Testis (tissue), 2 donors: ENCODE data around the gene SPAG5.

Source experiments
- POLR2A ChIP-seq: fragments of 450-650 bp; IDR thresholded peaks from one replicate; pipeline ENCODE4 v1.6.1; 2017; ENCODE audit warnings: antibody characterized with exemption, mild to moderate bottlenecking, moderate library complexity
- TF ChIP-seq, protein P1 (sequence below), 3 experiments: fragments of 450-650 bp in 2 of 3; fragments of 200-600 bp in 1 of 3; sonication (generic) in 1 of 3; IDR thresholded peaks; one replicate each; pipeline ENCODE4 v1.5.1; 2016 to 2019; ENCODE audit warnings: antibody characterized with exemption in 3 of 3, mild to moderate bottlenecking in 2 of 3, moderate library complexity in 1 of 3

DNA sequence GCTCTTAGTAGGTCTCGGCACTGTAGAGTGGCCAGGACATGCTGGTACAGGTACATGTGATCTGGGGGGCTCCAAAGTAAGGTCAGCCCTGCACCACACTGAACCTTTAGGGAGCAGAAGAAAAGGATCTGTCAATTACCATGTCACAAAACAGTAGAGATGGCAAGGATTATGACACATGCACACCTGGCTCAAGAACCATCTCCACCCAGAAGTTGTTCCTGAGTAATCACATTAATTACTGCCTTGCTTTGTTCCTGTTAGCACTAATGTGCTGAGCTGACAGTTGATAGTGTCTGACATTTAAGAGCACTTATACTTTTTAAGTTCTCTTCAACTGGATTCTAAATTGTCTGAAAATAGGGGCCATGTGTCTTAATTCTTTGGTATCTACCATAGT lies 36.7 kb upstream of the SPAG5 start:
- TF ChIP-seq, protein P1, sequence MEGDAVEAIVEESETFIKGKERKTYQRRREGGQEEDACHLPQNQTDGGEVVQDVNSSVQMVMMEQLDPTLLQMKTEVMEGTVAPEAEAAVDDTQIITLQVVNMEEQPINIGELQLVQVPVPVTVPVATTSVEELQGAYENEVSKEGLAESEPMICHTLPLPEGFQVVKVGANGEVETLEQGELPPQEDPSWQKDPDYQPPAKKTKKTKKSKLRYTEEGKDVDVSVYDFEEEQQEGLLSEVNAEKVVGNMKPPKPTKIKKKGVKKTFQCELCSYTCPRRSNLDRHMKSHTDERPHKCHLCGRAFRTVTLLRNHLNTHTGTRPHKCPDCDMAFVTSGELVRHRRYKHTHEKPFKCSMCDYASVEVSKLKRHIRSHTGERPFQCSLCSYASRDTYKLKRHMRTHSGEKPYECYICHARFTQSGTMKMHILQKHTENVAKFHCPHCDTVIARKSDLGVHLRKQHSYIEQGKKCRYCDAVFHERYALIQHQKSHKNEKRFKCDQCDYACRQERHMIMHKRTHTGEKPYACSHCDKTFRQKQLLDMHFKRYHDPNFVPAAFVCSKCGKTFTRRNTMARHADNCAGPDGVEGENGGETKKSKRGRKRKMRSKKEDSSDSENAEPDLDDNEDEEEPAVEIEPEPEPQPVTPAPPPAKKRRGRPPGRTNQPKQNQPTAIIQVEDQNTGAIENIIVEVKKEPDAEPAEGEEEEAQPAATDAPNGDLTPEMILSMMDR (IDR thresholded peaks at IDR 0.05), result no peak
- no peak for TF ChIP-seq POLR2A
